DMS153 treated with DMSO at 0.1 percent for 48 hours (cell line): ENCODE data around the gene GNG5.
"Not testable (repeated sequence)": the region's sequence is repeated elsewhere in the genome, so short reads cannot be mapped to it uniquely, and the experiment has no call there.

Experiments
- DNase-seq: peaks from one replicate; lab custom pipeline; 2025; ENCODE audit not compliant: unreplicated experiment; lab: John Stamatoyannopoulos, UW

The GNG5 gene

DNA sequence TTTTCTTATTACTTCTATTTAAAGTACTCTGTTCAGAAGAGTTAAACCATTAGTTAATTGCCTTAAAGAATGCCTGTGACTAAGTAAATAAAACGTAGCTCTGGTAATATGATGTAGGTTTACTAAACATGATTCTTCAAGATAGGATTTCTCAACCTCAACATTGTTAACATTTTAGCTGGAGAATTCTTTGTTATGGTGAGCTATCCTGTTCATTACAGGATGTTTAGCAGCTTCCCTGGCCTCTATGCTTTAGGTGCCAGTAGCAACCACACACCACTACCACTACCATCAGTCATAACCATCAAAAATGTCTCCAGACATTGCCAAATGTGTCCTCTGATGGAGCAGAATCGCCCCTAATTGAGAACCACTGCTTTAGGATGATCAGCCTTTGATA lies 16.6 kb downstream of the GNG5 start:
- no peak for DNase-seq

DNA sequence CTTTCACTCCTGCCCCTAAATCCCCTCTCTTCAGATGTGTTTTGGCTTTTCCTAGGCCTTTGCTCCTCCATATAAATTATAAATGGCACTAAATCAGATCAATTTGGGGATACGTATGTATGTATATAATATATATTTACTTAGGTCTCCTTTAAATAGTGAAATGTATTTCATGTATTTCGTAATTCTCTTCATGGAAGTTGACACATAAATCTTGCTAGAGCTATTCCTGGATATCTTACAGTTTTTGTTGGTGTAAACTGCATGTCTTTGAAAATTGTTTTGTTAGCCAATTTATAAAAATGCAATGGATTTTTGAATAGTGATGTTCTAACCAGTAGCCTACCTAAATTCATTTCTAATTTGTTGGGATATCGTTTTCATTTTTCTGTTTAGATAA lies 18.3 kb downstream of the GNG5 start:
- DNase-seq, result no peak

DNA sequence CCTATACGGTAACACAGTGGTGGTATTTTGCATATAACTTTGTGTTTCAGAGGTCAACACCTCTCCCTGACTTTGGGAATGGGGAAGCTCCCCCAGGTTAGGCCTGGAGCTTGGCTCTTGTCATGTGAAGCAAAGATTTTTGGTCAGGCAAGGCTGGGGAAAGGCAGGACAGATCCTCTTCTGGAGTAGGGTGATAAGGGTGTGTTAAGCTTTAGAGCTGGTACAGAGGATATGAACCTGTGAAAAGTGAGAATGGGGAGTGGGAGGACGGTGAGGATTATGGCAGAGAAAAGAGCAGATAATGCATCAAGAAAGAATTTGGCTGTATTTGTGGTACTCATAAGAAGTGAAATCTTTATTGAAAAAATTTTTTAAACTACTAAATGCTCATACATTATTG lies 25.1 kb downstream of the GNG5 start:
- DNase-seq, result no peak

DNA sequence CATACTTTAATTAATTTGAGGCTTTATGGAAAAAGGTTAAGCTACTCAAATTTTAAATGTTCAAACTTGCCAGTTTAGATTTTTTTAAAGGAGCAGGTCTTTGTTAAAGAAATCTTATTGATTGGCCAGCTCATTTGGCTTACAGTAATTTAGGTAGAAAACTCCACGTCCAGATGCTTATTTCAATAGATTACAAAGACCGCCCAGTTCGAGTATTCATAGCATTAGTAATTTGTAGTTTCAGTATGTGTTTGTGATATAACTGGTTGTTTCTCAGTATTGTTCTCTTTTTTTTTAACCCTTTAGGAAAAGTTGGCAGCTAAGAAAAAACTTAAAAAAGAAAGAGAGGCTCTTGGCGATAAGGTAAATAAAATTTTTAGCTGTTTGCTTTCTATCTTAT lies 25.7 kb downstream of the GNG5 start:
- DNase-seq, result no peak

DNA sequence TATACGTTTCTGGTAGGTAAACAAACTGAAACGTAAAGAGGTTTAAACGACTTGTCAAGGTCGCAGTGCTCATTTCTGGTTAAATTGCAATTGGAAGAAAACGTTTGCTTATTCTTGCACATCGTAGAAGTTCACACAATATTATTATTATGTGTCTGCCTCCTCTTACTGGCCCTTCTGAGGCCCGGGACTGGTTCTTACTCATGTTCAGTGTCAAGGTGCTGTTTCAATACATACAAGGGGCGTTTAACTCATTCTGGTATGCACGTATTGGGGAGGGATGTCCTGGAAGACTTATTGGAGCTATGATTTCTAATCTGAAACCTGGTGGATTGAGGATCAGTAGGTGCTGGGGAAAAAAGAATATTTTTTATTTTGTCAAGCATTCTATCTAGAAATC lies 26.4 kb downstream of the GNG5 start:
- no peak for DNase-seq

DNA sequence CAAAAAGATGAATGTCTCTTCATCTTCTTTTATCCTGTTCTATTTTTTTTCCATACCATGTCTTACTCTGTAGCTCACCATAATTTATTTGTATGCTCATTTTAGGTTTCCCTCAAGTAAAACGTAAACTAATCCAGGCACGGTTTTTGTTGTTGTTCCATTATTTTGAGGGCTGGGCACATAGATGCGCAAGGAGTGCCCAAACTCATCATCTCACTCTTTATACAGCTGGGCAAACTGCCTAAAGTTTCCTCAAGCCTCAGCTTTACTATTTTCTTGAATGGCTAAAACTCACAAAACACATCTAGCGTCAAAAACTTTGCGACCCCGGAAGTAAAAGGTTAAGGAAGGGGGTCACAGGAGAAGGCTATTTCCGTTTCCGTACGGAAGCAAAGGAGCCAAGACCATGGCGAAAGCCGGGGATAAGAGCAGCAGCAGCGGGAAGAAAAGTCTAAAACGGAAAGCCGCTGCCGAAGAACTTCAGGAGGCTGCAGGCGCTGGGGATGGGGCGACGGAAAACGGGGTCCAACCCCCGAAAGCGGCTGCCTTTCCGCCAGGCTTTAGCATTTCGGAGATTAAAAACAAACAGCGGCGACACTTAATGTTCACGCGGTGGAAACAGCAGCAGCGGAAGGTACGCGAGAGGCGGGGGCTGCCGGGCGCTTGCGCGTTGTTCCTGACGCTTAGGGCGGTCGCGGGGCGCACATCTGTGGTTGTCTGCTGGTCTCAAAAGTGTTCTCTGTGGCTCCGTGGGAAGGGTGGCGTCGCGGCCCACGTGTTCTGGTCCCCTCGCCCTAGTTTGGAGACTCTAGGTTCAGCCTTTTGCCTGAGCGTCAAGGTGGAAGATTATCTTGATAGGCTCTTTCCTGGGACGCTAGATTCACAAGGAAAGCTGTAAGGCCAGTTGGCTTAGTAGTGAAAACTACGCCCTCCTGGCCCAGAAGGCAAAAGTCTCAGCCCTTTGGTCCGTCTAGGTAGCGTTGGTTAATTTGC lies 27.2 kb downstream of the GNG5 start, which contains the start of gene RPF1:
Gene RPF1, plus strand, starts transcription at position 391 of the 993 bp plus-strand sequence. Its CDS starts 16 bp downstream, at position 407.
- peak; percentile 80 for DNase-seq

DNA sequence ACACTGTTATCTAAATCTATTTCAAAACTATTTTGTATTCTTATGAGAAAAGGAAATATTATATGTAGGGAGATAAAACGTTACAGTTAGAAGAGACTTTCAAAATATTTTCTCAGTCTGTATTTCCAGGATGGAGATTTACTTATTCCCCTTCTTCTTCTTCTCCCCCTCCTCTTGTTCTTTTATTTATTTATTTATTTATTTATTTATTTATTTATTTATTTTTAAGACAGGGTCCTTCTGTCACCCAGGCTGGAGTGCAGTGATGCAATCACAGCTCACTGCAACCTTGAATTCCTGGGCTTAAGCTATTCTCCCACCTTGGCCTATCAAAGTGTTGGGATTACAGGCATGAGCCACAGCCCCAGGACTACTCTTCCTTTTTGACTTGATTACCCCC lies 30.2 kb downstream of the GNG5 start:
- no peak for DNase-seq

DNA sequence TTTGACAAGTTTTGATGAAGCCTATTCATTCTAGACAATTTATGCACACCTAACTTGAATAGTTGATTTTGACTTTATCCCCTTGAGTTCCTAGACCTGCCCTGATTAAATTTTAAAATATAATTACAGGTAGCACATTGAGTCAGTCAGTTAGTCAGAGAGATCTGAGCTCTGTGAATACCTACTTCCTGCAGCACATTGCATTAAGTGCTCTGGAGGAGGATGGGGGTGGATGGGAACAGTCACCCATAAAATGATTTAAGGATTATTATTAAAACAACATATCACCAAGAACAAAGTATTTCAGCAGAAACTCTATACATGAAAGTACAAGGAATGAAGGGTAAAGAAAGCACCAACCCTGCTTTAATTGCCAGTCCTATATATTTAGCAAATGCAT lies 39.1 kb downstream of the GNG5 start:
- DNase-seq, result no peak

DNA sequence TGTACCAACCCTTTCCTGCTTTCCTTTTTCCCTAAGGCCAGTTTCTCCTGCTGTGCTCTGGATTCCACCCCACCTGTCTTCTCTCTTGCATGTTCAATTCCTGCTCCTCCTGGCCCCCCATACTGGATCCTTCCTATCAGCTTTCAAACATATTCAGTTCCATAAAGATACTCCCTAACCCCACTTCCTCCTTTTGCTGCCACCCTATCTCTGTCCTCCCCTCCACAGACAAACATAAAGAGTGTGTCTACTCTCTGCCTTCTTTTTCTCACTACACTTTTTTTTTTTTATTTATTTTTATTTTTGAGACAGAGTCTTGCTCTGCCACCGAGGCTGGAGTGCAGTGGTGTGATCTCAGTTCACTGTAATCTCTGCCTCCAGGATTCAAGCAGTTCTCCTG lies 44.3 kb downstream of the GNG5 start:
- no peak for DNase-seq

DNA sequence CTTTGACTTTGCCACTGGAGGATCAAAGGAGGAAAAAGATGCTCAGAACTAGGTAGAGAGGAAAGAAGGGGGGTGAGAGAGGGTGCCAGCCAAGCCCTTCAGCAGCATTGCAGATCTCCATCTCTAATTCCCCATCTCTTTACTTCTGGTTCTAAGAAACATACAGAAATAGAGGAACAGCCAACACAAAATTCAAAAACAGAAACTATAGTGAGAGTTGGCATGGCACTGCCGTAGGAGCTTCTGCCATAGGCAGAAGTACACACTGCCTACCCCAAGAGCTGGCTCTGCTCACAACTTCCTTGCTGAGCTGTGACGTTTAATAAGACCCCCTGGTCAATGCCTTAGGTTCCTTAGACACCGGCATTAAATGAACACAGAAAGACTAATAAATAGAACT lies 53.9 kb downstream of the GNG5 start:
- no peak for DNase-seq

DNA sequence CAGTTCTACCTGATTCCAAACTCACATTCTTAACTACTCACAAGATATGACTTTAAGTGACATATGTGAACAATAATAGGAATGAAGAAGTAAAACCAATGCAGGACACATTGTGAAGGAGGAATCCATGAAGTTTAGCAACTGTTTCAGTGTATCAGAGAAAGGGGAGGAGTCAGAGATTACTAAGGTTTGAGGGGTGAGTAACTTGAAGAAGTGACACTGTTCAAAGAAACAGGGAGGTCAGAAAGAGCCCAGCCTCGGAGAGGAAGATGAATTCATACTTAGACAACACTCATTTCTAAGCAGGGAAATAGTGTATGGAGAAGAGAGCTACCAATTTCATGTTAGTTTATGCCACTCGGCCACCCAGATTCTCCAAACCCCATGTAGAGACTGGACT lies 55.5 kb downstream of the GNG5 start:
- DNase-seq, result no peak

DNA sequence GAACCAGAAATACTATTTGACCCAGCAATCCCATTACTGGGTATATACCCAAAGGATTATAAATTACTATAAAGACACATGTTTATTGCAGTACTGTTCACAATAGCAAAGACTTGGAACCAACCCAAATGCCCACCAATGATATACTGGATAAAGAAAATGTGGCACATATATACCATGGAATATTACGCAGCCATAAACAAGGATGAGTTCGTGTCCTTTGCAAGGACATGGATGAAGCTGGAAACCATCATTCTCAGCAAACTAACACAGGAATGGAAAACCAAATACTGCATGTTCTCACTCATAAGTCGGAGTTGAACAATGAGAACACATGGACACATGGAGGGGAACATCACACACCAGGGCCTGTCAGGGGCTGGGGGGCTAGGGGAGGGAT lies 57.7 kb downstream of the GNG5 start:
- not testable (repeated sequence) for DNase-seq
